Measurements from ENCODE around the gene LYPD8.
A peak's percentile ranks its signal among the peaks of the same experiment; 100 is the strongest.
"Not testable (repeated sequence)": the region's sequence is repeated elsewhere in the genome, so short reads cannot be mapped to it uniquely, and the experiment has no call there.

LYPD8 gene, protein sequence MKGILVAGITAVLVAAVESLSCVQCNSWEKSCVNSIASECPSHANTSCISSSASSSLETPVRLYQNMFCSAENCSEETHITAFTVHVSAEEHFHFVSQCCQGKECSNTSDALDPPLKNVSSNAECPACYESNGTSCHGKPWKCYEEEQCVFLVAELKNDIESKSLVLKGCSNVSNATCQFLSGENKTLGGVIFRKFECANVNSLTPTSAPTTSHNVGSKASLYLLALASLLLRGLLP

DNA sequence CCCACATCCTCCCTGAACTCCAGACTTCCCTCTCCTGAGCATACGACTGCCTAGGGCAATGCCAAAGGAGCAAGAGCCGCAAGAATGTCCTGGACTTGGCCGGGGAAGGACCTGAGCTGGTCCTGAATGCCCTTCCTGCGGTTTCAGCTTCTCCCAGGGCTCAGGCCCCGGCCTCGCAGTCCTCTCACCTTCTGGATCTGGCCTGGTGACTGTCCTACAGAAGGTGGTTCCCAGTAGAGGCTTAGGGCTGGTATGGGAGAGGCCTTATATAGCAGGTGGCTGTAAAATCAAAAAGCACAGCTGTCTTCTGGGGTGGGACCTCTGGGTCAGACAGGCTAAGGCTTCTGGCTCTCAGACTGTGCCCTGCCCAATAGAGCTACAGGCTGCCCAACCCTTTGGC is at the start of gene LYPD8:
Gene LYPD8, minus strand, starts transcription at position 243 of the 400 bp plus-strand sequence. CDS start 4,678 bp downstream, outside the sequence.
- no peak for DNase-seq

DNA sequence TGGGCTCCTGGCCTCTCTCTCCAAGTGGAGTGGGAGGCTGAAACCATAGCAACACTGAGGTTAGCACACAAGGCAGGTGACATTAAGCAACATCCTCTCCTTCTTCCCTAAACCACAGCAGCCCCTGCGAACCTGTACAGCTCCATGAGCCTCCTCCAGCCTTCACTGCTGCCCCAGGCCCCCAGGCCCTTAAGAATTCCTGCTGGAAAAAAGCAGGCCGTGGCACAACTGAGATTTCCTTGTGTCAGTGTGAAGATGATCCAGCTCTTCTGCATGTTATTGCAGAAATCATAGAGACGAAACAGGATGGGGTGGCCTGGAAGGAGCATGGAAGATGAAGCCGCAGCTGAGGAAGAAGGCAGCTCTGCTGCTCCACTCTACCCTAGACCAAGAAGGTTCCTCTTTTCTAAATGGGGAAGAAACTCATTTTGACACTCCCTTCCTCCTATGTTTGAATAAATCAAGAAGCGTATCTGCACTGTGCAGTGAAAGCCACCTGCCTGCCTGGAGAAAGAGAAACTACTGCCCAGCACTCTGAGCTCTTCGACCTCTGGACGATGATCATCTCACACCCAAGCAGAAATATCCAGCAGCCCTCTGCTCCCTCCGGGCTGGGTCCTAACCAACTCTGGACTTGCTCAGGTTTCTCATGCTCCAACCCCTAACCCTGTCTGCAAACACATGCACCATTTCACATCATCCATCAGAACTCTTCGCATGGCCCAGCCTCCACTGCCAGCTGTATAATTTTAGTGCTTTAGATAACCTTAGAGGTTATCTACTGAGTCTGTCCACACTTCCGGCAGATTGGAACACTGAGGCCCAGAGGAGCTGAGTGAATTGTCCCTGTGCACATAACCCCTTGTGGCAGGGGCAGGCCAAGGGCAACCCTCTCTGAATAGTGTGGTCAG is 49.5 kb upstream of the LYPD8 start:
- no peak for DNase-seq

DNA sequence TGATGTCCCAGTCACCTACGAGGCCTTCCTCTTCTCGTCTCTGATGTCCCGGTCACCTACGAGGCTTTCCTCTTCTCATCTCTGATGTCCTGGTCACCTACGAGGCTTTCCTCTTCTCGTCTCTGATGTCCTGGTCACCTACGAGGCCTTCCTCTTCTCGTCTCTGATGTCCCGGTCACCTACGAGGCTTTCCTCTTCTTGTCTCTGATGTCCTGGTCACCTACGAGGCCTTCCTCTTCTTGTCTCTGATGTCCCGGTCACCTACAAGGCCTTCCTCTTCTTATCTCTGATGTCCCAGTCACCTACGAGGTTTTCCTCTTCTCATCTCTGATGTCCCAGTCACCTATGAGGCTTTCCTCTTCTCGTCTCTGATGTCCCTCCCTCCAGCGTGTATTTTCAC is 47.9 kb upstream of the LYPD8 start:
- not testable (repeated sequence) for DNase-seq

DNA sequence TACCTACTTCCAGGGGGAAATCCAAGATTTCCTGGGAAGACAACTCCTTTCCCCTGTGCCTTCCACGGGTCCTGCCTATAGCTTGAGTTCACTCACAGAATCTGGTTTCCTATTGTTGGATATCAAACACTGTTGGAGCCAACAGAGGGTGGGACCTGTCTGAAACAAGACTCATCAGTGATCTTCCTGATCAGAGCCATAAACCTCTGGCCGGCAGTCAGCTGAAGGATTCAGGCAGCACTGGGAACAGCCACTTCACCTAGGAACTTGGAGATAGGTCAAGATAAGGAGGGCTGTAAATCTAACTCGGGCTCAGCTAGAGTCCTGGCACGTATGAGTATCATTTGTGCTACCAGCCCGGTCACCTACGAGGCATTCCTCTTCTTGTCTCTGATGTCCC is 46.9 kb upstream of the LYPD8 start:
- no peak for DNase-seq

DNA sequence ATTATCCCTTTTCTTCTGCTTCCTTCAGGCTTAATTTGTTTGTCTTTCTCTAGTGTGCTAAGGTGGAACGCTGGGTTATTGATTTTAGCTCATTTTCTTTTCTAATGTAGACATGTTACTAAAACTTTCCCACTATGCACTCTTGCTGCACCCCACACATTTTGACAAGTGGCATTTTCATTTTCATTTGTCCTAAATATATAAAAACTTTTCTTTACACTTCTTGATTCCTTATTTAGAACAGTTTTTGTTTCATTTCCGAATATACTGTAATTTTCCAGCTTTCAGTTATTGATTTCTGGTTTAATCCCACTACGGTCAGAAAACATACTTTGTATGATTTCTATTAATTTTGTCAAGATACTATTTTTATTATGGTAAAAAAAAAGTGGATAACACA is 44.9 kb upstream of the LYPD8 start:
- DNase-seq, result peak; percentile 8

DNA sequence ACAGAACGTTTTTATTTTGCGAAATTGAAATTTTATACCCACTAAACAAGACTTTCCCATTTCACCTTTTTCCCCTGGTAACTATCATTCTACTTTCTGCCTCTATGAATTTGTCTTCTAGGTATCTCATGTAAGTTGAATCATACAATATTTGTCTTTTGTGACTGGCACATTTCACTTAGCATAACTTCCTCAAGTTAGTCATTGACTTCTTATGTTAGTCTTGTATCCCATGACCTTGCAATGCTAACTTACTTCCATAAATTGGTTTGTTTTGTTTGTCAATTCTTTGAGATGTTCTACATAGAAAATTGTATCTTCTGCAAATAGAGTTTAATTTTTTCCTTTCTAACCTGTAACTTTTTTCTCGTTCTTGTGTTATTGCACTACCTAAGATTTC is 43.2 kb upstream of the LYPD8 start:
- DNase-seq, result no peak

DNA sequence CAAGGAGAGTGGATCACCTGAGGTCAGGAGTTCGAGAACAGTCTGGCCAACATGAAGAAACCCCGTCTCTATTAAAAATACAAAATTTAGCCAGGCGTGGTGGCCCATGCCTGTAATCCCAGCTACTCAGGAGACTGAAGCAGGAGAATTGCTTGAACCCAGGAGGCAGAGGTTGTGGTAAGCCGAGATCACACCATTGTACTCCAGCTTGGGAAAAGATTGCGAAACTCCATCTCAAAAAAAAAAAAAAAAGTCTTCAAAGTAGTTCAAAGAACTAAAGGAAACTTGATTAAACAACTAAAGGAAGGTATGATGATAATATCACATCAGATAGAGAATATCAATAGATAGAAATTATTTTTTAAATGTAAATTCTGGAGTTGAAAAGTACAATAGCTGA is 39.1 kb upstream of the LYPD8 start:
- DNase-seq, result not testable (repeated sequence)

DNA sequence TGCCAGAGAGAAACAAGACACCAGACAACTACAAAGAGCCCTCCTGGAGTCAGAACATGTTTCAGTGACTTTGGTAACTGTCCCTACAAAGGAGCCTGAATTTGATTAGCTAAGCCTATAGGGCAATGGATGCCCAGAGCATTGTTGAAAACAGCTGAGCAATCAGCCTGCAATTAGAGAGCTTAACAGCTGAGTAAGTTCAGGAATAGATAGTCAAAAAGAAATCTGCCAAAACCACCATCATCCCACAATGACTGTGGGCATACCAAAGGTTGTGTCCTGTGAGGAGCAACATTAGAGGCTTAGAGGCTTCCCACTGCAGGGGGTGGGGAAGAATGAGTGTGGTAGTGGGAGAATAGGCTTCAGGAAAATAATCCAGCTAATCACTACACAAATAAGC is 38.0 kb upstream of the LYPD8 start:
- DNase-seq, result peak; percentile 96

DNA sequence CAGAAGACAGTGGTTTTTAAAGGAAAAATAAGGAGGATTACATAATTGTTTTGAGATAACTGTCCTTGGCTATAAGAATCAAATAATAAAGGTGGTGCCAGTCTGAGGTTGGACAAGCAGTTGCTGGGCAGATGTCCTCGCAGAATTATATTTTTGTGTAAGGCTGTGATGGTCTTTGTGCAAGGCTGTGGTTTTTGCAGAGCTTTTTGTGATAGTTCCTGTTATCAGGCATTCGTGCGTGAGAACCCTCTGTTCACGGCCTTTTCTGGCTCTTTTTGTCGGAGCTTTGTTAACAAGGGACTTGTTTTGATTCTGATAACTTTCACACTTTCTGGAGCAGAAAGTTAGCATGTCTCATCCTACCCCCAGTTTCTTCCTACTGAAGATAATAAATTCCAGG is 36.8 kb upstream of the LYPD8 start:
- no peak for DNase-seq

DNA sequence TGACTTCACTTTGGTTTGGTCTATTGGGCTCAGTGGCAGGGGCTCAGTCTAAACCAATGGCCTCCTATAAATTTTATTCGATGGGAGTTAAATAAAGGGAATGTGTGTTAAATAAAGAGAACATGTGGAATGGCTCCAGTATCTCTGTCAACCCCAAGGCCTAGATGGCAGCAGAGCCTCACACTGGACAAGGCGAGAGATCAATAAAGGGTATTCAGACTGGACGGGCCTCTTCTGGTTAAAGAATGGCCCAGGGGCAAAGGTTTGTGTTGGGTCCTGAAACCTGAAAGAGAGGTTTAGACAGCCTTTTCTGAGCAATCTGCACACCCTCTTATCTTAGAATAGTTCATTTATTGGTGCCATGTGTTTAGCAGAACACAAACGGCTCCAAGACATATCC is 35.5 kb upstream of the LYPD8 start:
- peak; percentile 8 for DNase-seq

DNA sequence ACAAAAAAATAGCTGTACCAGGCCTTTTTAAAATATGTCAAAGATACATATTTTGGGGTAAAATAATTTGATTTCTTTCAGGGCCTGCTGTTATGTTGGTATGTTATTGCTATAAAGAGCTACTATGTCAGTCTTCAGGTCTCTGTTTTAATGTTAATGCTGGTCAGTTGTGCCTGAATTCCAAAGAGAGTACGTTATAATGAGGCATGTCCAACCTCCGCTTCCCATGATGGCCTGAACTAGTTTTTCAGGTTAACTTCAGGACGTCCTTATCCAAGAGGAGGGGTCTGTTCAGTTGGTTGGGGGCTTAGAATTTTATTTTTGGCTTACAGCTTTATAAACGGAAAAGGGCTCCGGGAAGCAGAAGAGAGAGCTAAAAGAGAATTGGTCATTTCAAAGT is 34.9 kb upstream of the LYPD8 start:
- no peak for DNase-seq

DNA sequence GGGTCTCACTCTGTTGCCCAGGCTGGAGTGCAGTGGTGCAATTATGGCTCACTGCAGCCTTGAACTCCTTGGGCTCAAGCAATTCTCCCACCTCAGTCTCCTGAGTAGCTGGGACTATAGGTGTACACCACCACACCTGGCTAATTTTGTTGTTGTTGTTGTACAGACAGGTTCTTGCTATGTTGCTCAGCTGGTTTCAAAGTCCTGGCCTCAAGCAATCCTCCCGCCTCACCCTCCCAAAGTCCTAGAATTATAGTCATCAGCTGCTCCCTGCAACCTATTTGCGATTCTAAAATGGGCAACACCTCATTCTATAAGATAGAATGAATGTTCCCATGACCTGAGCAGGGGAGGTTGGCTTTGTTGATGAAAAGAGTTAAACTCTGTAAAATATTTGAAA is 33.8 kb upstream of the LYPD8 start:
- DNase-seq, result not testable (repeated sequence)

DNA sequence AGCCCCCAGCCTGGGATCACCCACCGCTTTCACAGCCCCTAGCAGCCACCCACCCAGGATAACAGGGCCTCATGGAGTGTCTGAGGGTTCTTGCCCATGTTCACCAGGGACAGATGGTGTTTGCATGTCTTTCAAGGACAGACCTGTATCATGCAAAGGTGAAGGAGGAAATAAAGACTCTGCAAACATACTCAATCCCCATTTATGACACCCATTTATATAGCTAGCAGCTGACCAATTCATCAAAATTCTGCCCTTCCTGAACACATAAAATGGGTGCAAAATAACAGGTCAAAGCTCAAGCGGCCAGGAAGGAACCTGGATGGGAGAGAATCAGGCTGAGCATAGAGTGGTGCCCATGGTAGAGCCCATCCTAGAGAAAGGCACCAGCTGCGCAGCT is 32.8 kb upstream of the LYPD8 start:
- no peak for DNase-seq

DNA sequence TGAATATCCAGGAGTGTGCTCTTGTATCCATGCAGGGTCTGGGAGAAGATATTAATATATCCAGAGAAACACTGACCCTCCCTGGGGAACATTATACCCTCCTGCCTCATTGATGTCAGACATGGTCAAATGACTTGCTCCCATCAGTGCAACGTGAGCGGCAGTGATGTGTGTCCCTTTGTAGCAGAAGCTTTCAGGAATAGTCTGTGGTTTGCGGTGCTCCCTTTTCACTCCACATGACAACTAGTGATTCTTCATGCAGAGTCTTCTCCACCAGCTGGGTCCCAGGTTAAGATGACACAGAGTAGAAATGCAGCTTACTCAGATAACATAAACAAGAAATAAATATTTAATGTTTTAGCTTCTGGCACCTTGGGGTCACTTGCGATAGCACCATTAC is 31.9 kb upstream of the LYPD8 start:
- no peak for DNase-seq

DNA sequence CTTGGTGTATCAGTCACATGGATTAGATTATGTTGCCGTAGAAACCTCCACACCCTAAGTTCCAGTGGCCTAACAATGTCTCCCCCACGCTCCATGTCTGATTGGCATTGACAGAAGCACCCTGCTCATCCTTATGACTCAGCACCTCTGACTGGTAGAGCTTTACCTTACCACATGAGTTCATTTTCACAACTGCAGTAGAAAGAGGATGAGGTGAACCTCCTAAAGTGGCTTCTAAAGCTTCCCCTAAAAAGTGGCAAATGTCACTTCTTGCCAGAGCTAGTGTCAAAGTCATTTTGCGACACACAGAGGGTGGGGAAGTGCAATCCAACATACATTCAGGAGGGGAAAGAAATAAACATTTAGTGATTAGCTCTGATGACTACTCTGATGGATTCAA is 30.6 kb upstream of the LYPD8 start:
- DNase-seq, result no peak

DNA sequence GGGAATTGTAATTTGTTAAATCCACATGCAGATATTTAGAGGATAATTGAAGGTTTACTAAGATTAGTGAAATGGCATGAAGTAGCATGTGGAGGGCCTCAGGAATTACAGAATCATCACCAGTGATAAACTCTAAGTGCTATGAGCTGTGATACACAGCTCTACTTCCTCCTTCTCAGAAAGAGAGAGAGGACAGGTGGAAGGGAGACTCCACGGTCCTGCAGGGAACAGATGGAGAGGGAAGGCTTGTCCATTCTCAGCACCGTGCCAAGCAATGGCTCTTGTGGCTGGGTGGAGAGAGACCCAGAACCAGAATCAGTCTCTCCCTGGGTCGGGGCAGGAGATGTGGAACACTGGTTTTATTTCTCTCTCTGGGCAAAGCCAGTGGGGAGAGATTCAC is 27.8 kb upstream of the LYPD8 start:
- no peak for DNase-seq

DNA sequence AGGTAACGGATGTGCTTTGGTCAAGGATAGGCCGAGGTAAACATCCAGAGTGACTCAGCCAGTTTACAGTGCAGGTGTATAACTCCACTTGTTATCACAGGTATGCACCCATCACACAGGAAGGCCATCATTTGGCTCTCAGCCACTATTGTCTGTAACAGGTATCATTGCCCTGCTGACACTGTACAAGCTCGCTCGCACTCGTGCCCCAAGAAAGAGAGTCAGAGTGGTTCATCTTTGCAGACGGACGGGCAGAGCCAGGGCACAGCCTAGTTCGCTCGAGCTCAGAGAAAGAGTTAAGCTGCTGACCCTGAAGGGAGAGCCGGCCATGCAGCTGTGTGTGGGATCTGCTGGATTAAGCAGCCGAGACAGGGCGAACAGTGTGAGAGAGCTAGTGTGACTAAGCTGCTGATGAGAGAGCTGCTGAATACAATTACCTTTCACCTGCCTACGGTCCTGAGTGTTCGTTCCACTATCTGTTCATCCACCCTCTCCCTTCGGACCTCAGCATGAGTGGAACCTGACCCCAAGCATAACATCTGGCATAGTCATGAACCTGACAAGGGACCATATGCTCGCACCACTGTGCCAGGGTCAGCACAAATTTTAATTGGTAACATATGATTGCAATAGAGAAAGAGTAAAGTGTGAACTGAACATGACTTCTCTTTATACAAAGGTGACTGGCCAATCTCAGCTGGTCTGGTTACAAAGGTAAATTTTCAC is 27.0 kb upstream of the LYPD8 start:
- no peak for DNase-seq

DNA sequence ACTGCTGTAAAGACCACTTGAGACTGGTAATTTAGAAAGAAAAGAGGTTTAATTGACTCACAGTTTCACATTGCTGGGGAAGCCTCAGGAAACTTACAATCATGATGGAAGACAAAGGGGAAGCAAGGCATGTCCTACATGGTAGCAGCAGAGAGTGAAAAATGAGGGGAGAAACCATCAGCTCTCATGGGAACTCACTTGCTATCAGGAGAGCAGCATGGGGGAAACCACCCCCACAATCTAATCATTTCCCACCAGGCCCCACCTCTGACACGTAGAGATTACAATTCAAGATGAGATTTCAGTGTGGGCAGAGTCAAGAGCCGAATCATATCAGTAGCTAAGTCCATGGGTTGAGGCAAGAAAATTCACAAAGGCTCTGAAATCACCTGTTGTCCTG is 23.8 kb upstream of the LYPD8 start:
- no peak for DNase-seq

DNA sequence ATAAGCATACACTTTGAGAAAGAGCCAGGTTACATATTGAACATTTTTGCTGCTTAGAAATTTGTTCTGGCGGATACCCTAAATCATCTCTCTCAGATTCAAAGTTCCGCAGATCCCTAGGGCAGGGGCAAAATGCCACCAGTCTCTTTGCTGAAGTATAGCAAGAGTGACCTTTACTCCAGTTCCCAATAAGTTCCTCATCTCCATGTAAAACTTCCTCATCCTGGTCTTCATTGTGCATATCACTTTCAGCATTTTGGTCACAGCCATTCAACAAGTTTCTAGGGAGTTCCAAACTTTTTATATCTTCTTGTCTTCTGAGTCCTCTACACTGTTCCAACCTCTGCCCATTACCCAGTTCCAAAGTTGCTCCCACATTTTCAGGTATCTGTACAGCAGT is 23.3 kb upstream of the LYPD8 start:
- no peak for DNase-seq

DNA sequence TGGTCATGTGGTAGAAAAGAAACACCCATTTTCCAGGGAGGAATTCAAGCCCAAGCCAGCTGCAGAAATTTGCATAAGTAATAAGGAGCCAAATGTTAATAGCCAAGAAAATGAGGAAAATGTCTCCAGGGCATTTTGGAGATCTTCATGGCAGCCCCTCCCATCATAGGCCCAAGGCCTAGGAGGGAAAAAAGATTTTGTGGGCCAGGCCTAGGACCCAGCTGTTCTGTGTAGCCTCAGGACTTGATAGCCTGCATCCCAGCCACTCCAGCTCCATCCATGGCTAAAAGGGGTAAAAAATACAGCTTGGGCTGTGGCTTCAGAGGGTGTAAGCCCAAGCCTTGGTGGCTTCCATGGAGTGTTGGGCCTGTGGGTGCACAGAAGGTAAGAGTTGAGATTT is 21.4 kb upstream of the LYPD8 start:
- no peak for DNase-seq

DNA sequence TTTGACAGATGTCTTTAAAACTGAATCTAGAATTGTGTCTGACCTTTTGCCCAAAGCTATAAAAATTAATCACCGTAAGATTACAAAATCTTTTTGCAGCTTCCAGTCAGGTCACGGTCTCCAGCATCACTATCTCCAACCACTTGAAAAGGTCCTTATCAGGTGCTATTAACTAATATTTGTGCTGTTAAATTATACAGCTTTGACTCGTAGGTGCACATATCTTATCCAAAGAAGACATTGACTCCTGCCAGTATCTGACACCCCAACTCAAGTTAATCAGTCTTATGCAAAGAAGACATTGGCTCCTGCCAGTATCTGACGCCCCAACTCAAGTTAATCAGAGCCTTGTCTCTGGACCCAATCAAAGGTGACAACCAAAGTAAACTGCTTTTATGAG is 19.9 kb upstream of the LYPD8 start:
- no peak for DNase-seq

DNA sequence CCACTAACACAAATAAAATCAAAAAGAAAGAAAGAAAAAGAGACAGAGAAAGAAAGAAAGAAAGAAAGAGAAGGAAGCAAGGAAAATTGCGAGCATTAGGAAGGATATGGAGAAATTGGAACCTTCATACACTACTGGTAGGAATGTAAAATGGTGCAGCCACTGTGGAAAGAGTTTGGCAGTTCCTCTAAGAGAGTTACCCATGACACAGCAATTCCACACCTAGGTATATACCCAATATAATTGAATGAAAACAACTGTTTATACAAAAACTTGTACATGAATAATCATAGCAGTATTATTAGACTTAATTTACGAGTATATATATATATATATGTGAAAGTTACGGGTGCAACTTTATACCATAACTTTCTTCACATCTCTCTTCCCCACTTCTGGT is 4.1 kb upstream of the LYPD8 start:
- DNase-seq, result no peak

DNA sequence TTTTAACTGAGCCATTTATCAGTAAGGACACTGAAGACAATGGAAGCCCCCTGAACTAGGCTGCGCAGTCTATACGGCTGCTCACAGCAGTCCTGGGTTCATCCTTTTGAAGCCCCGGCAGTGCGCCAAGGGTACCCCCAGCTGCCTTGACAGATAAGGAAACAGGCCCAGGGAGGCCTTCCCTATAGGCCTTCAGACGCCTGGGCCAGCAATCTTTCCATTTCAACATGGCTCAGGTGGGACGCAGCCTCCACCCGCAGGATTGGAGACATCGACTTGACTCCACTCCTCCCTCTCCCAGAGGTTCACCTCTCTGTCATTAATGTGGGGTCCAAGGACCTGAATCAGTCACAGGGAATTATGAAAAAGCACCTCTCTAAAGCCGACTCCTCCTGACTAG is 2.8 kb upstream of the LYPD8 start:
- no peak for DNase-seq

DNA sequence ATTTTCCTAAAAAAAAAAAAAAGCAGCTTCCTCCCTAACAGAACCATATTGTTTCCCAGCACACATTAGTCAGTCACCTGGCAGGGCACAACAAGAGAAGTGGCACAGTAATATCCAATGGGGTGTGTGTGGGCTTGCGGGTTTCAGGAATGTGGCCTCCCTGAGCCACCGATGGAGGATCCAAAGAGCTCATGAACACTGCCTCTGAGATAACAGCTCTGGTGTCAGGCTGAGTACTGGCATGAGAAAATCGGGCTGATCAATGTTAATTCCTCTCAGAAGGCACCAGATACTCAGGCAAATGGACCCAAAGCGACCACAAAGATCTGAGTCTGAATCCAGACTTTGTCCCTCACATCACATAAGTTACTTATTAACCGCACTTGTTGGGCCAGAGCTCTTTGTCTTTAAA is 2.2 kb upstream of the LYPD8 start:
- DNase-seq, result no peak
